HG02642 (cell line): ENCODE results near the gene BLOC1S3.
"Not testable (repeated sequence)": the region's sequence is repeated elsewhere in the genome, so short reads cannot be mapped to it uniquely, and the experiment has no call there.

Source experiments
- ATAC-seq: cut with Tn5 transposase; IDR thresholded peaks from one replicate; pipeline ENCODE4 v1.9.1; 2021; ENCODE audit warnings: mild to moderate bottlenecking; ENCODE audit not compliant: unreplicated experiment, poor library complexity

The BLOC1S3 gene

GRCh38 chr19:45217957-45218334, 39.4 kb downstream of the BLOC1S3 start:
- no peak for ATAC-seq

DNA sequence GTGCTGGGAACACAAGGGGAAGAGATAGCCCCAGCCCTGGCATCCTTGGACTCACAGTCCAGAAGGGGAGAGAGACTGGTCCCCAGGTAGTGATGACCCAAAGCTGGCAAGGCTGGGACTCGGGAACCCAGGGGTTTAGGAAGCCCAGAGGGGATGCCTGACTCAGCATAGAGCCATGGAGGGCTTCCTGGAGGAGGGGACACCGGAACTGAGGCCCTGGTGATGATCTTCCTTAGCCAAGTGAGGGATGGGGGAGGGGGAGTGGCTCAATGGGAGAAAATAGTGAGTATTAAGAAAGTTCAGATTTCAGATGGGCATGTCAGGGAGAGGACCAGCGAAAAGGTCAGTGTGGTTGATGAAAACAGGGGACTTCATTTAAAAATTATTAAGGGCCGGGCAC, 39.8 kb downstream of the BLOC1S3 start:
- ATAC-seq = no peak

DNA sequence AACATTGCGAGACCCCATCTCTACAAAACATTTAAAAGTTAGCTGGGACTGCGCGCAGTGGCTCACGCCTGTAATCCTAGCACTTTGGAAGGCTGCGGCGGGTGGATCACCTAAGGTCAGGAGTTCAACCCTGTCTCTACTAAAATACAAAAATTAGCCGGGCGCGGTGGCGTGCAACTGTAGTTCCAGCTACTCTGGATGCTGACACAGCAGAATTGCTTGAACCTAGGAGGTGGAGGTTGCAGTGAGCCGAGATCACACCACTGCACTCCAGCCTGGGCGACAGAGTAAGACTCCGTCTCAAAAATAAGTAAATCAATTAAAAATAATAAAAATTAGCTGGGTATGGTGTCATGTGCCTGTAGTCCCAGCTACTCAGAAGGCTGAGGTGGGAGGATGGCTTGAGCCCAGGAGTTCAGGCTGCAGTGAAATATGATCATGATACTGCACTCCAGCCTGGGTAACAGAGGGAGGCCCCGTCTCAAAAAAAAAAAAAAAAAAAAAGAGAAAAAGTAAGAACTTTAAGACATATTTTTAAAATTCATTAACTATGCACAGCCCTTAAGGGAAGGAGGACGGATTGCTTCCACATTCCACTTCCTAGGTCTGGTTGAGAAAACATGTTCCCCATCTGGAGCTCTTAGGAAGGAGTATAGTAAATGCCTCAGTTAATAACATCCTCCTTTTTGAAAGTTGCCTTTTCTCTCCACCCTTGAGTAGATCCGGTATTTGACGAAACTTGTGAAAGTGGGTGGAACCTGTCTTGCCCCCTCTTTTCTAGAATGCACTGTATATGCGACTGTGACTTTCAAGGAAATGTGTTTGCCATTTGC, 40.5 kb downstream of the BLOC1S3 start:
- ATAC-seq = no peak

DNA sequence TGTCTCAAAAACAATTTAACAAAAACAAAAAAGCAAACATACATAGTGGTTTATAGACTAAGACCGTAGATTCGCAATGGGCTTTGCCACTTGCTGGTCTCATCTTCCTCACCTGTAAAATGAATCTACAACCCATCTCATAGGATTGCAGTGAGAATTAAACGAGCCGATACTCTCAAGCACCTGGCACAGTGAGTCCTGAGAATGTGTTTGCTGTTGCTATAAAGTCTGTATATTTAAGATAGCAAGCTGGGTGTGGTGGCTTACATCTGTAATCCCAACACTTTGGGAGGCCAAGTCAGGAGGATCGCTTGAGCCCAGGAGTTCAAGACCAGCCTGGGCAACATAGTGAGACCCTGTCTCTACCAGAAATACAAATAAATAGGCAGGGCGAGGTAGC, 44.1 kb downstream of the BLOC1S3 start:
- ATAC-seq = no peak

DNA sequence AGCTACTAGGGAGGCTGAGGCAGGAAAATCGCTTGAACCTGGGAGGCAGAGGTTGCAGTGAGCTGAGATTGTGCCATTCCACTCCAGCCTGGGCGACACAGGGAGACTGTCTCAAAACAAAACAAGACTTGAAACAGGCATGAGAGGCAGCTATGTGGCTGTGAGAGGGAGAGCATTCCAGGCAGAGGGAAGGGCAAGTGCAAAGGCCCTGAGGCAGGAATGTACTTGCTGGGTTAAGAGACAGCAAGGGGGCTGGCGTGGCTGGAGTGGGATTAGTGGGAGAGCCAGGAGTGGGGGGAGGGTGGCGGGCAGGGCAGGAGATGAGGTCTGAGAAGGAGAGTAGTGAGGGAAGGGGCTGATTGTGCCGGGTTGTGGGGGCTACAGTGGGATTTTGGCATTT, 45.3 kb downstream of the BLOC1S3 start:
- no peak for ATAC-seq

DNA sequence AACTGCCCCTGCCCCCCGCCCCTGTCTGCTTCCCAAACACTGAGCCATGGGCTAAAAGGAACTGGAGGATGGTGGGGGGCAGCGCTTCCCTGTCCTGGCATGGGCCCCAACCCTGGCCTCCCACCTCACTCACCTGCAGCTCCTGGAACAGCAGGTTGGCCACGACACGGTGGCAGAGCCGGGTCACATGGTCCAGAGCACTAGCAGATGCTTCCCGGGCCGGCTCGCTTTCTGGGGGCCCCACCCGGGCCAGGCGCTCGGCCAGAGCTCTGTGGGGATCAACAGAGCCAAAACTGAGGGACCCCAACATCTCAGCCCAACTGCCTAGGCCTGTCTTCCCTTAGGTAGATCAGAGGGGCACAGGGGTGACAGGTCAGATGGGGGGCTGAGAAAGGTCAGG, 46.1 kb downstream of the BLOC1S3 start:
- ATAC-seq = no peak

- not testable (repeated sequence) for ATAC-seq
Measured at GRCh38 chr19:45229056-45229455, 50.5 kb downstream of the BLOC1S3 start.
